Psoas muscle (tissue), 8 donors: ENCODE data around the gene RPS6KA2. TPM values are rescaled to one million over a fixed set of nuclear protein-coding genes. Genes with fewer than 3 reads are reported as not detected.
A peak's percentile ranks its signal among the peaks of the same experiment; 100 is the strongest.

ENCODE experiments used
- ATAC-seq, 4 donors: fragments of 200-7000 bp; cut with Tn5 transposase; one replicate each; pipeline ENCODE4 v1.9.1; 2020; ENCODE audit warnings: moderate library complexity in 3 of 4, mild to moderate bottlenecking in 2 of 4
- DNase-seq, 2 donors: peaks; one replicate each; pipeline ENCODE4 v3.0.0-alpha.2; 2020
- H3K27ac ChIP-seq: fragments of 200-600 bp; one replicate; pipeline ENCODE4 v1.8.0; 2022
- H3K27me3 ChIP-seq, 3 donors: fragments of 200-600 bp in 1 of 3; one replicate each; pipeline versions ENCODE4 v1.6.1 to v1.8.0; 2013 to 2022; ENCODE audit warnings: low read length in 2 of 3, mild to moderate bottlenecking in 2 of 3, moderate library complexity in 1 of 3; ENCODE audit not compliant: insufficient read depth in 3 of 3
- H3K36me3 ChIP-seq, 2 donors: fragments of 200-600 bp in 1 of 2; one replicate each; pipeline versions ENCODE4 v1.6.1 to v1.8.0; 2013 to 2022; ENCODE audit warnings: low read depth in 1 of 2, mild to moderate bottlenecking in 1 of 2, moderate library complexity in 1 of 2; ENCODE audit not compliant: insufficient read depth in 1 of 2
- H3K4me1 ChIP-seq: fragments of 200-600 bp; one replicate; pipeline ENCODE4 v1.8.0; 2022
- H3K4me3 ChIP-seq: fragments of 200-600 bp; one replicate; pipeline ENCODE4 v1.8.0; 2022; ENCODE audit warnings: mild to moderate bottlenecking
- H3K9me3 ChIP-seq: fragments of 200-600 bp; one replicate; pipeline ENCODE4 v1.8.0; 2022
- CTCF ChIP-seq: fragments of 200-600 bp; IDR thresholded peaks from one replicate; pipeline ENCODE4 v1.8.0; 2022; ENCODE audit warnings: antibody characterized with exemption
- WGBS, 3 donors: extraction: QIAGEN DNeasy Blood & Tissue Kit; methylation state at CpG; one replicate each; pipeline versions ENCODE4 v1.1.6 to v1.1.7; 2013; 5-methylcytosine and 5-hydroxymethylcytosine counted together
- intact Hi-C, 2 donors: fragments of 100-400 bp; cut with DNase I; formaldehyde crosslinking; loops; one replicate each; pipeline versions ENCODE4 v1.11.0 to v1.14.2; 2022
- polyA plus RNA-seq, 3 donors: library from polyadenylated mRNA; stranded (reverse); fragments of 200-250 nt; gene quantifications; one replicate each; pipeline ENCODE4 v1.2.3, GENCODE V29; 2013
- total RNA-seq, 4 donors: library from RNA; stranded (reverse); fragmentation: NEBNext Ultra II Directional in 2 of 4; extraction: Animal tissue kit (Norgen Biotek cat#: 25700) in 2 of 4; gene quantifications; one replicate each; pipeline versions ENCODE4 v1.2.1 to v1.2.4, GENCODE V29; 2021 to 2023
- donor health status: healthy with polysubstance abuse.
- donor health status: DM: no; HTN: no; CAD: no; lungs with moderate emphysema.
- donor health status: Bipolar disorder and iron deficiency.
- donor health status: healthy.
- donor health status: DM: yes; HTN: yes; CAD: no.
- donor health status: DM: no; HTN: no; CAD: no.
- donor health status: DM: no; HTN: no; CAD: no.
- donor health status: DM: yes; HTN: yes; CAD: no.

RPS6KA2 gene
- total and polyA plus RNA-seq, 7 donors: 7.8 to 40.4 (median 20.0) TPM

DNA sequence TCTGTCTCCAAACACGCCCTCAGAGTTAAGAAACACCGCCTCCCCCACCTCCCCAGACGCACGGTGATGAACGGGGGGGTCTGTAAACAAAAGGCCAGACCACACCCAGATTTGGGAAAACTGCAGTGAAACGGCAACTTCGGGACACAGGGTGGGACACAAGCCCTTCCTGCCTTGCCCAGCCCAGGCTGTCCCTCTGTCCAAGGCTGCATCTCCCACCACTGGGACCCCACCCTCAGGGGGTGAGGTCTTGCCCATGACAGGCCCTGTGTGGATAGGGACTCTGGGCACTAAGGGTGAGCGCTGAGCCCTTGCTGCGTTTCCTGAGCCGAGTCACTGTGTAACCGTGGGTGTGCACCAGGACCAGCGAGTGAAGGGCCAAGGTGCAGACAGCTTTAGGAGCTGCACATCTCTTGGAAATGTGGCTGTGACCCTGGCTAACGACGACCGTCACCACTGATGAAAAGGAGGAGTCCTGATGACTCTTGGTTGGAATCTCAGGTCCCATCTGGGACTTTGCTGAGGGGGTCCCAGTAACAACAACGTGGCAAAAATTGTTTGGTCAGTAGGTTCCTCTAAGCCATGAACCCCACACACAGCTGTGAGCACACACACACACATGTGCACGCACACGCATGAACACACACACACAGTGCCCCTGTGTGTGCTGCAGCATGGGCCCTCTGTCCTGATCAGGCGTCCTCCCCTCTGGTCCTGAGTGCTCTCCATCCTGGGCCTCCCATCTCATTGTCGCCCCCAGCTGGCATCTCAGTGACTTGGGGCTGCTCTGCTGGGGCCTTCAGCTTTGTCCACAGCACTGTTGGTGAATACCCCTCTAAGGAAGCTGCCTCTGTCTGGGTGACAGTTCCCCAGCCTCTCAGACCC, 141.2 kb downstream of the RPS6KA2 start:
- H3K27ac ChIP-seq: no peak overlapping the region
- TF ChIP-seq CTCF: no peak
- no peak for ATAC-seq
- no peak overlapping the region for H3K4me3 ChIP-seq
- H3K9me3 ChIP-seq: no peaks in the 10 kb centered on the region
- DNase-seq: peak in 1 of 2 donors; percentile 20
- 89 to 91% (median 90%) methylated on average over 20 of the region's 20 CpGs for WGBS, 3 donors
- H3K36me3 ChIP-seq: peaks cover 0 to 74% of the 10 kb centered on the region in 2 donors
- intact Hi-C loops: no loop called here
- no peaks in the 10 kb centered on the region for H3K4me1 ChIP-seq
- H3K27me3 ChIP-seq: no peaks in the 10 kb centered on the region

DNA sequence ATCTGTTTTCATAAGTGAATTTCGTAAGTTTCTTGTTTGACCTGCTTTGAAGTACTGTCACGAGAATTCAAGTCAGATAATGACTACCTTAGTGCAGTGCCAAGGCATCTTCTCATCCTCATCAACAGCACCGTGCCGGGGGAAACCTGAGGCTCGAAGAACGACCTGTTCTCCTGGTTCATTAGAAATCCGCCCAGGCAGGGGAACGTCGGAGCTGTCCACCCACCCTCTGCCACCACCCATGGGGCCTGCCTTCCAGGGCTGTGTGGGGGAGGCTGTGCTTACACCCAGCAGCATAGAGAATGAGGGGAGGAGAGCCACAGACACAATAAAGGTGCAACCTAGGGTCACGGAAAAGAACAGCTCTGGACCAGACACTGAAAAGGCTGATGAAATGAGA, 142.2 kb downstream of the RPS6KA2 start:
- ATAC-seq (no peak), DNase-seq (peak; percentile 1 to 14)
- Histone ChIP-seq H3K27me3 (no peaks in the 10 kb centered on the region), H3K4me1 (no peaks in the 10 kb centered on the region), H3K36me3 (peaks cover 0 to 63% of the 10 kb centered on the region in 2 donors), H3K9me3 (no peaks in the 10 kb centered on the region), H3K27ac (no peak overlapping the region), H3K4me3 (no peak overlapping the region)
- TF ChIP-seq CTCF: no peak
- WGBS, 3 donors: 84 to 90% (median 87%) methylated on average over 10 of the region's 10 CpGs
- intact Hi-C loops: no loop called here

- Histone ChIP-seq H3K4me3 (no peak overlapping the region), H3K27me3 (no peaks in the 10 kb centered on the region), H3K4me1 (no peaks in the 10 kb centered on the region), H3K9me3 (no peaks in the 10 kb centered on the region), H3K36me3 (peaks cover 0 to 56% of the 10 kb centered on the region in 2 donors), H3K27ac (no peak overlapping the region)
- no peak for TF ChIP-seq CTCF
- intact Hi-C loops: no loop called here
- 55 to 64% (median 63%) methylated on average over 15 of the region's 15 CpGs for WGBS, 3 donors
- peak; percentile 2 to 27 for DNase-seq
- no peak for ATAC-seq
Measured at GRCh38 chr6:166483573-166484250, 143.3 kb downstream of the RPS6KA2 start.

GRCh38 chr6:166483026-166483425, 144.0 kb downstream of the RPS6KA2 start:
- WGBS, 3 donors: 91 to 94% (median 93%) methylated on average over 10 of the region's 10 CpGs
- peaks cover 0 to 58% of the 10 kb centered on the region in 2 donors for H3K36me3 ChIP-seq
- TF ChIP-seq CTCF: no peak
- no peak overlapping the region for H3K4me3 ChIP-seq
- no peak overlapping the region for H3K27ac ChIP-seq
- no peaks in the 10 kb centered on the region for H3K27me3 ChIP-seq
- DNase-seq (peak in 1 of 2 donors; percentile 19), ATAC-seq (no peak)
- no peaks in the 10 kb centered on the region for H3K9me3 ChIP-seq
- no peaks in the 10 kb centered on the region for H3K4me1 ChIP-seq
- intact Hi-C loops: no loop called here
